Retinal pigment epithelial cell (primary cell): ENCODE data around the gene IFNL2.

Source experiments
- DNase-seq: peaks from one replicate; pipeline ENCODE4 v3.0.0-alpha.2; 2010; ENCODE audit warnings: low read depth
- H3K4me3 ChIP-seq: 2 replicates; pipeline ENCODE4 v1.5.1; 2011; ENCODE audit warnings: mild to moderate bottlenecking, low read length, control low read depth, moderate library complexity
- TF ChIP-seq, protein P1 (sequence below): conservative IDR thresholded peaks from 2 replicates; pipeline ENCODE4 v1.5.1; 2011; ENCODE audit warnings: low read depth, low read length, control low read depth, inconsistent platforms

The IFNL2 gene

DNA sequence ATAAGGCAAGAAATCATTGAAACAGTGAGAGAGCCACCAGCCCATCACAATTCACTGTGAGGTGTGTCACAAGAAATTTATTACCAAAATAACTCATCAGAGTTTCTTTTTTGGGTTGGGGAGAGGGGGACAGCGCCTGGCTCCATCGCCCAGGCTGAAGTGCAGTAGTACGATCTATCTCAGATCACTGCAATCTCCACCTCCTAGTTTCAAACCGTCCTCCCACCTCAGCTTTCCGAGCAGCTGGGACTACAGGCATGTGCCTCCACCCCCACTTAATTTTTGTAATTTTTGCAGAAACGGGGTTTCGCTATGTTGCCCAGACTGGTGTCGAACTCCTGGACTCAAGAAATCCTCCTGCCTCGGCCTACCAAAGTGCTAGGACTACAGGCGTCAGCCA is 31.6 kb downstream of the IFNL2 start:
- H3K4me3 ChIP-seq: no peak overlapping the region
- no peak for DNase-seq
- TF ChIP-seq, protein P1, sequence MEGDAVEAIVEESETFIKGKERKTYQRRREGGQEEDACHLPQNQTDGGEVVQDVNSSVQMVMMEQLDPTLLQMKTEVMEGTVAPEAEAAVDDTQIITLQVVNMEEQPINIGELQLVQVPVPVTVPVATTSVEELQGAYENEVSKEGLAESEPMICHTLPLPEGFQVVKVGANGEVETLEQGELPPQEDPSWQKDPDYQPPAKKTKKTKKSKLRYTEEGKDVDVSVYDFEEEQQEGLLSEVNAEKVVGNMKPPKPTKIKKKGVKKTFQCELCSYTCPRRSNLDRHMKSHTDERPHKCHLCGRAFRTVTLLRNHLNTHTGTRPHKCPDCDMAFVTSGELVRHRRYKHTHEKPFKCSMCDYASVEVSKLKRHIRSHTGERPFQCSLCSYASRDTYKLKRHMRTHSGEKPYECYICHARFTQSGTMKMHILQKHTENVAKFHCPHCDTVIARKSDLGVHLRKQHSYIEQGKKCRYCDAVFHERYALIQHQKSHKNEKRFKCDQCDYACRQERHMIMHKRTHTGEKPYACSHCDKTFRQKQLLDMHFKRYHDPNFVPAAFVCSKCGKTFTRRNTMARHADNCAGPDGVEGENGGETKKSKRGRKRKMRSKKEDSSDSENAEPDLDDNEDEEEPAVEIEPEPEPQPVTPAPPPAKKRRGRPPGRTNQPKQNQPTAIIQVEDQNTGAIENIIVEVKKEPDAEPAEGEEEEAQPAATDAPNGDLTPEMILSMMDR: no peak

GRCh38 chr19:39301021-39301420 is 32.8 kb downstream of the IFNL2 start:
- DNase-seq: no peak
- no peak overlapping the region for H3K4me3 ChIP-seq
- TF ChIP-seq, protein P1: no peak

DNA sequence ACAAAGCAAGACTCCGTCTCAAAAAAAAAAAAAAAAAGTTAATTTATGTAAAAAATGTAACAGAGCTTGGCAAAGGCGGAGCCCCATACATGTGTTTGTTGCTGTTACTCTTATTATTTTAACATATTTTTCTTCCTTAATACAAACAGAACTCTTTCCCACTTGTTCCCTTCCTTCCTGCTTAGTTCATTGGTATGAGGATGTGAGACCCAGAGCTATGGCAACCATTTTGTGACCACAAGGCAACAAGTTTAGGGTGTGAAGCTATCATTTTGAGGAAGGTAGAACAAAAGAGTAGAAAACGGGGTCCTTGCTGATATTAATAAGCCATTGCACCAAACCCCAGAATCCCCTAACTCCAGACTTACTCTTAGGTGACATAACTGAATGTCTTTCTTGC is 33.4 kb downstream of the IFNL2 start:
- no peak overlapping the region for H3K4me3 ChIP-seq
- no peak for DNase-seq
- TF ChIP-seq, protein P1: no peak

DNA sequence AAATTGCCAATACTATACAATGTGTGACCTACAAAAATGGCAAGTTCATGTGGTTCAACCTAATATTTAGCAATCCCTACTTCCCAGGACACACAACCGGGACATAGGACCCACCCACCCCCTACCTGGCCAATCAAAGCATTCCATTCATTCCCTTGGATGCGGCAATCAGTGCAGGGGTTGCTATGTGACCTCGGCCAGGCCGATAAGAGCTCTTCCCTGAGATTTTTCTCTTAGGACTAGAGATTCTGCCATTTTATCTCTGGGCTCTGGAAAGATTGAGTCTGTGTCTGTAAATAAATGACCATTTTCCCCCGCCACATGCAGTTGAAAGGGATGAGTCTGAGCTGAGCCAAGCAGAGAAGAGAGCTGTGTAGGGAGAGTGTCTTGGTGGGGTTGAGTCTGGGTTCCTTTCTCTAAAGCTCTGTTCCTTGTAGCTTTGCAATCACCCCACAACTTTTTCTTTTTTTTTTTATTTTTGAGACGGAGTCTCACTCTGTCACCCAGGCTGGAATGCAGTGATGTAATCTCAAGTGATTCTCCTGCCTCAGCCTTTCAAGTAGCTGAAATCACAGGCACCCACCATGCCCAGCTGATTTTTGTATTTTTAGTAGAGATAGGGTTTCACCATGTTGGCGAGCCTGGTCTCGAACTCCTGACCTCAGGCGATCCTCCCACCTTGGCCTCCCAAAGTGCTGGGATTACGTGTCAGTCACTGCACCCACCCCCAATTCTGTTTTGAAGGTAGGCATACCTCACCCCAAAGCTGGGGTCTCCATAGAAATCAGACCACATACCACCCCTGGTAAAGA is 35.4 kb downstream of the IFNL2 start:
- TF ChIP-seq, protein P1: no peak
- no peak overlapping the region for H3K4me3 ChIP-seq
- DNase-seq: no peak

- TF ChIP-seq, protein P1: no peak
- DNase-seq: no peak
- H3K4me3 ChIP-seq: no peak overlapping the region
These were observed 36.0 kb downstream of the IFNL2 start for GRCh38 chr19:39304185-39304513.

- H3K4me3 ChIP-seq: no peak overlapping the region
- TF ChIP-seq, protein P1: no peak
- DNase-seq: no peak
These were observed 36.7 kb downstream of the IFNL2 start for GRCh38 chr19:39304701-39305571.
